Liver (tissue), 9 donors: ENCODE data around the gene CCDC134. TPM values are rescaled to one million over a fixed set of nuclear protein-coding genes. Genes with fewer than 3 reads are reported as not detected.

Experiments used
- DNase-seq: peaks from one replicate; pipeline ENCODE4 v3.0.0-alpha.2; 2017; ENCODE audit warnings: low spot score
- H3K27ac ChIP-seq, 2 donors: one replicate each; pipeline ENCODE4 v1.7.0; 2013; ENCODE audit warnings: inconsistent platforms in 2 of 2, low read length in 2 of 2, control low read depth in 1 of 2, low read depth in 1 of 2, mild to moderate bottlenecking in 1 of 2
- H3K27me3 ChIP-seq, 4 donors: one replicate each; pipeline versions ENCODE4 v1.6.1 to v1.7.0; 2013; ENCODE audit warnings: low read length in 3 of 4, inconsistent platforms in 1 of 4, mild to moderate bottlenecking in 1 of 4, moderate library complexity in 1 of 4; ENCODE audit not compliant: control insufficient read depth in 4 of 4, insufficient read depth in 4 of 4
- H3K36me3 ChIP-seq, 4 donors: one replicate each; pipeline versions ENCODE4 v1.6.1 to v1.7.0; 2013; ENCODE audit warnings: low read length in 3 of 4, mild to moderate bottlenecking in 3 of 4, low read depth in 1 of 4, moderate library complexity in 1 of 4; ENCODE audit not compliant: control insufficient read depth in 4 of 4, insufficient read depth in 3 of 4
- H3K4me1 ChIP-seq, 4 donors: one replicate each; pipeline versions ENCODE4 v1.6.1 to v1.7.0; 2013; ENCODE audit warnings: low read length in 3 of 4, mild to moderate bottlenecking in 3 of 4, moderate library complexity in 1 of 4; ENCODE audit not compliant: control insufficient read depth in 4 of 4, insufficient read depth in 4 of 4
- H3K4me3 ChIP-seq, 3 donors: one replicate each; pipeline versions ENCODE4 v1.6.1 to v1.7.0; 2013; ENCODE audit warnings: low read length in 3 of 3, control low read depth in 1 of 3, low read depth in 1 of 3, mild to moderate bottlenecking in 1 of 3
- H3K9ac ChIP-seq, 2 donors: one replicate each; pipeline ENCODE4 v1.7.0; 2013; ENCODE audit warnings: low read length in 2 of 2, mild to moderate bottlenecking in 2 of 2, moderate library complexity in 2 of 2, control low read depth in 1 of 2, low read depth in 1 of 2
- H3K9me3 ChIP-seq, 4 donors: one replicate each; pipeline versions ENCODE4 v1.6.1 to v1.7.0; 2013; ENCODE audit warnings: low read length in 3 of 4; ENCODE audit not compliant: control insufficient read depth in 4 of 4
- ATF3 ChIP-seq: IDR thresholded peaks from 2 replicates; pipeline ENCODE4 v1.6.1; 2016; ENCODE audit warnings: antibody characterized with exemption
- CTCF ChIP-seq: fragments of 150-350 bp; IDR thresholded peaks from 2 replicates; pipeline ENCODE4 v1.5.1; 2017; ENCODE audit warnings: improper control_type of control experiment, low read depth, low read length; ENCODE audit not compliant: missing input control
- EGR1 ChIP-seq, 2 donors: IDR thresholded peaks; 2 replicates each; pipeline ENCODE4 v1.6.1; 2016 to 2018; ENCODE audit warnings: antibody characterized with exemption in 2 of 2, low read depth in 2 of 2
- FOXA1 ChIP-seq: IDR thresholded peaks from 2 replicates; pipeline ENCODE4 v1.6.1; 2016; ENCODE audit warnings: antibody characterized with exemption
- FOXA2 ChIP-seq: IDR thresholded peaks from 2 replicates; pipeline ENCODE4 v1.6.1; 2016; ENCODE audit warnings: antibody characterized with exemption
- GABPA ChIP-seq, 2 donors: IDR thresholded peaks in 1 of 2; conservative IDR thresholded peaks in 1 of 2; 2 replicates each; pipeline ENCODE4 v1.6.1; 2016; ENCODE audit warnings: antibody characterized with exemption in 2 of 2, mild to moderate bottlenecking in 1 of 2, moderate library complexity in 1 of 2
- HNF4A ChIP-seq, 2 donors: conservative IDR thresholded peaks; 2 replicates each; pipeline ENCODE4 v1.6.1; 2016; ENCODE audit warnings: antibody characterized with exemption in 2 of 2, mild to moderate bottlenecking in 2 of 2
- HNF4G ChIP-seq: IDR thresholded peaks from 2 replicates; pipeline ENCODE4 v1.6.1; 2016; ENCODE audit warnings: antibody characterized with exemption
- JUND ChIP-seq, 2 donors: IDR thresholded peaks; 2 replicates each; pipeline ENCODE4 v1.6.1; 2016; ENCODE audit warnings: antibody characterized with exemption in 2 of 2
- MAX ChIP-seq: IDR thresholded peaks from 2 replicates; pipeline ENCODE4 v1.6.1; 2016; ENCODE audit warnings: antibody characterized with exemption
- NR2F2 ChIP-seq: IDR thresholded peaks from 2 replicates; pipeline ENCODE4 v1.6.1; 2016; ENCODE audit warnings: antibody characterized with exemption
- RAD21 ChIP-seq, 2 donors: IDR thresholded peaks; 2 replicates each; pipeline ENCODE4 v1.6.1; 2016; ENCODE audit warnings: antibody characterized with exemption in 2 of 2, mild to moderate bottlenecking in 2 of 2
- REST ChIP-seq: IDR thresholded peaks from 2 replicates; pipeline ENCODE4 v1.6.1; 2016; ENCODE audit warnings: antibody characterized with exemption, mild to moderate bottlenecking
- RXRA ChIP-seq, 2 donors: IDR thresholded peaks; 2 replicates each; pipeline ENCODE4 v1.6.1; 2017 to 2018; ENCODE audit warnings: antibody characterized with exemption in 2 of 2, mild to moderate bottlenecking in 1 of 2
- SP1 ChIP-seq: IDR thresholded peaks from 2 replicates; pipeline ENCODE4 v1.6.1; 2018; ENCODE audit warnings: antibody characterized with exemption, mild to moderate bottlenecking
- TAF1 ChIP-seq: conservative IDR thresholded peaks from 2 replicates; pipeline ENCODE4 v1.6.1; 2016; ENCODE audit warnings: antibody characterized with exemption, mild to moderate bottlenecking
- YY1 ChIP-seq: IDR thresholded peaks from 2 replicates; pipeline ENCODE4 v1.6.1; 2016; ENCODE audit warnings: antibody characterized with exemption, mild to moderate bottlenecking
- ZBTB33 ChIP-seq: IDR thresholded peaks from 2 replicates; pipeline ENCODE4 v1.6.1; 2016; ENCODE audit warnings: antibody characterized with exemption
- WGBS: extraction: QIAGEN DNeasy Blood & Tissue Kit; methylation state at CpG from one replicate; pipeline ENCODE4 v1.1.7; 2013; 5-methylcytosine and 5-hydroxymethylcytosine counted together
- polyA plus RNA-seq, 2 donors: library from polyadenylated mRNA; stranded (reverse) in 1 of 2; unstranded in 1 of 2; fragments of 200-250 nt in 1 of 2; fragments of >200 nt in 1 of 2; fragmentation: Nextera tagmentation in 1 of 2; extraction: Ambion mirVana in 1 of 2; gene quantifications; one replicate each; pipeline versions ENCODE4 v1.2.1 to v1.2.3, GENCODE V29; 2013 to 2015
- total RNA-seq, 2 donors: library from RNA; depleted of rRNA; stranded (reverse); fragments of >200 nt; gene quantifications; one replicate each; pipeline ENCODE4 v1.2.3, GENCODE V29; 2014
- donor health status: healthy.
- donor health status: healthy.
- donor health status: healthy.
- donor health status: healthy.
- donor health status: healthy.

Gene CCDC134
- total and polyA plus RNA-seq, 4 donors, result 2.0 to 13.2 (median 6.4) TPM

- Histone ChIP-seq H3K27me3 (no peaks in the 10 kb centered on the region), H3K9ac (no peak overlapping the region), H3K4me3 (no peak overlapping the region), H3K27ac (no peak overlapping the region), H3K36me3 (peaks cover 0 to 8% (median 2%) of the 10 kb centered on the region in 4 donors), H3K9me3 (no peaks in the 10 kb centered on the region), H3K4me1 (no peaks in the 10 kb centered on the region)
- no peak for TF ChIP-seq NR2F2
- no peak for TF ChIP-seq FOXA1
- TF ChIP-seq RAD21 (IDR thresholded peaks at IDR 0.05), result no peak
- no peak for TF ChIP-seq MAX
- no peak for TF ChIP-seq JUND (IDR thresholded peaks at IDR 0.05)
- no peak for TF ChIP-seq RXRA (IDR thresholded peaks at IDR 0.05)
- no peak for TF ChIP-seq ATF3
- no peak for TF ChIP-seq GABPA (IDR thresholded peaks at IDR 0.05 in 1 of 2, conservative IDR thresholded peaks at IDR 0.05 in 1 of 2)
- no peak for TF ChIP-seq YY1
- no peak for TF ChIP-seq ZBTB33
- TF ChIP-seq HNF4G, result no peak
- no peak for DNase-seq
- 96% methylated on average over 9 of the region's 9 CpGs for whole genome bisulfite sequencing
Observed at GRCh38 chr22:41813726-41814410, 13.4 kb downstream of the CCDC134 start.

GRCh38 chr22:41815716-41816115 lies 15.2 kb downstream of the CCDC134 start:
- WGBS, result 97% methylated on average over 3 of the region's 3 CpGs
- Histone ChIP-seq H3K36me3 (peaks cover 0 to 8% (median 4%) of the 10 kb centered on the region in 4 donors), H3K4me3 (no peak overlapping the region), H3K9me3 (no peaks in the 10 kb centered on the region), H3K4me1 (no peaks in the 10 kb centered on the region), H3K27ac (no peak overlapping the region), H3K27me3 (no peaks in the 10 kb centered on the region), H3K9ac (no peak overlapping the region)
- TF ChIP-seq MAX, result no peak
- no peak for TF ChIP-seq GABPA (IDR thresholded peaks at IDR 0.05 in 1 of 2, conservative IDR thresholded peaks at IDR 0.05 in 1 of 2)
- no peak for TF ChIP-seq ZBTB33
- TF ChIP-seq RXRA (IDR thresholded peaks at IDR 0.05), result no peak
- no peak for TF ChIP-seq CTCF
- no peak for TF ChIP-seq JUND (IDR thresholded peaks at IDR 0.05)
- no peak for TF ChIP-seq SP1
- TF ChIP-seq HNF4A (conservative IDR thresholded peaks at IDR 0.05), result no peak
- no peak for TF ChIP-seq YY1
- TF ChIP-seq FOXA1, result no peak
- no peak for TF ChIP-seq REST
- no peak for TF ChIP-seq RAD21 (IDR thresholded peaks at IDR 0.05)
- no peak for TF ChIP-seq NR2F2
- no peak for TF ChIP-seq TAF1
- no peak for TF ChIP-seq FOXA2
- no peak for TF ChIP-seq HNF4G
- TF ChIP-seq EGR1 (IDR thresholded peaks at IDR 0.05; ENCODE audit: low read depth in 2 of 2), result no peak
- TF ChIP-seq ATF3, result no peak
- DNase-seq, result no peak
